Glomerular visceral epithelial cell (primary cell): ENCODE measurements around the gene PDE4D.

ENCODE experiments used
- DNase-seq: peaks from one replicate; pipeline ENCODE4 v3.0.0-alpha.2; 2016; ENCODE audit errors: extremely low spot score

Gene PDE4D

GRCh38 chr5:59741599-59741998 lies 151.9 kb downstream of the PDE4D start:
- DNase-seq, result no peak

GRCh38 chr5:59738024-59738423 lies 155.5 kb downstream of the PDE4D start:
- DNase-seq, result no peak

GRCh38 chr5:59732806-59733205 lies 160.7 kb downstream of the PDE4D start:
- DNase-seq, result no peak

- no peak for DNase-seq
Measured at GRCh38 chr5:59732301-59732700, 161.2 kb downstream of the PDE4D start.

- DNase-seq, result no peak
Measured at GRCh38 chr5:59731809-59732208, 161.7 kb downstream of the PDE4D start.

- DNase-seq, result no peak
Measured at GRCh38 chr5:59729820-59730219, 163.7 kb downstream of the PDE4D start.

GRCh38 chr5:59729357-59729756 lies 164.2 kb downstream of the PDE4D start:
- DNase-seq, result no peak

- DNase-seq, result no peak
Measured at GRCh38 chr5:59728356-59728755, 165.2 kb downstream of the PDE4D start.

GRCh38 chr5:59727186-59727585 lies 166.3 kb downstream of the PDE4D start:
- DNase-seq, result no peak

- DNase-seq, result no peak
Measured at GRCh38 chr5:59725392-59725767, 168.1 kb downstream of the PDE4D start.

- peak; percentile 48 for DNase-seq
Measured at GRCh38 chr5:59724482-59725391, 168.8 kb downstream of the PDE4D start.

- DNase-seq, result no peak
Measured at GRCh38 chr5:59722874-59723273, 170.7 kb downstream of the PDE4D start.

GRCh38 chr5:59721741-59722140 lies 171.8 kb downstream of the PDE4D start:
- DNase-seq, result no peak

- DNase-seq, result no peak
Measured at GRCh38 chr5:59720063-59720462, 173.5 kb downstream of the PDE4D start.

GRCh38 chr5:59716966-59717500 lies 176.5 kb downstream of the PDE4D start:
- no peak for DNase-seq

- no peak for DNase-seq
Measured at GRCh38 chr5:59716029-59716428, 177.5 kb downstream of the PDE4D start.

GRCh38 chr5:59715228-59715627 lies 178.3 kb downstream of the PDE4D start:
- DNase-seq, result no peak

- no peak for DNase-seq
Measured at GRCh38 chr5:59713498-59713844, 180.1 kb downstream of the PDE4D start.

- DNase-seq, result no peak
Measured at GRCh38 chr5:59712836-59713497, 180.6 kb downstream of the PDE4D start.

GRCh38 chr5:59711310-59711709 lies 182.2 kb downstream of the PDE4D start:
- no peak for DNase-seq

GRCh38 chr5:59709846-59710245 lies 183.7 kb downstream of the PDE4D start:
- peak; percentile 41 for DNase-seq

- DNase-seq, result no peak
Measured at GRCh38 chr5:59709346-59709821, 184.1 kb downstream of the PDE4D start.

- no peak for DNase-seq
Measured at GRCh38 chr5:59704936-59705335, 188.6 kb downstream of the PDE4D start.
